Cortex of kidney (tissue), 1 donor: ENCODE data around the gene RNF11.
"Not testable (repeated sequence)": the region's sequence is repeated elsewhere in the genome, so short reads cannot be mapped to it uniquely, and the experiment has no call there.

Experiments
- DNase-seq: peaks from one replicate; lab custom pipeline; 2025; lab: John Stamatoyannopoulos, UW

RNF11 gene

GRCh38 chr1:51228471-51228870 is 7.6 kb upstream of the RNF11 start:
- not testable (repeated sequence) for DNase-seq

GRCh38 chr1:51230501-51231078 is 5.5 kb upstream of the RNF11 start:
- DNase-seq = no peak

DNA sequence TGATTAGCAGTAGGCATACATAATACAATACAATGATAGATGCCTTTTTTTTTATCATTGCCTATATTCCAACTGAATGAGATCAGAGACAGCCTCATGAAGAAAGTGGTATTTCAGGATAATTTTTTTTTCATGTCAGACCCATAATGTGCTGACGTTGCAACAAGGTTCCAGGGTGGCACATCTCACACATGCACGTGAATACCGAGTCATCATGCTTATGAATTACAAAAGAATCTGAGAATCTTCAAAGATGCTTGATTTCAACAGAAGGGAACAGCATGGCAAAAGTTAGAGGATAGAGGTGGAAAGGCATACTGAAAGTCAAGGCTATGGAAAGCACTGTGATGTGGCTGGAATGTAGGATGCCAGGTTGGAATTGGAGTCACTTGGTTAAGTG is 5.0 kb upstream of the RNF11 start:
- DNase-seq = no peak

DNA sequence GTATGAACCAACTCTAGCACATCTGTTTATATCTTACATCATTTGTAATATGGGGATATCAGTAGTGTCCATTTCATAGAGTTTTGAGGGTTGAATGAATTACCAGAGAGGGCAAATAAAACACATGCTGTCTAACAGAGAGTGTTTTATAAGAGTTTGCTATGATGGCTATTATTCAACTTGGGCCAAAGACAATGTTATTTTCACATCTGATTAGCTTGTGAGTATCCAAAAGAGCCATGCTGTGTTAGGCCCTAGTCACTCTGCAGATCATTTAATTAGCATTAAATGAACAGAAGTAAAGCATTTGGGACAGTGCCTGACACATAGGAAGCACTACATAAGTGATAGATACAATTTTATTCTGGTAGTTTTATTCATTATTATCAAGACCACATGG is 4.2 kb upstream of the RNF11 start:
- DNase-seq = no peak

GRCh38 chr1:51234236-51234635 is 1.8 kb upstream of the RNF11 start:
- not testable (repeated sequence) for DNase-seq

DNA sequence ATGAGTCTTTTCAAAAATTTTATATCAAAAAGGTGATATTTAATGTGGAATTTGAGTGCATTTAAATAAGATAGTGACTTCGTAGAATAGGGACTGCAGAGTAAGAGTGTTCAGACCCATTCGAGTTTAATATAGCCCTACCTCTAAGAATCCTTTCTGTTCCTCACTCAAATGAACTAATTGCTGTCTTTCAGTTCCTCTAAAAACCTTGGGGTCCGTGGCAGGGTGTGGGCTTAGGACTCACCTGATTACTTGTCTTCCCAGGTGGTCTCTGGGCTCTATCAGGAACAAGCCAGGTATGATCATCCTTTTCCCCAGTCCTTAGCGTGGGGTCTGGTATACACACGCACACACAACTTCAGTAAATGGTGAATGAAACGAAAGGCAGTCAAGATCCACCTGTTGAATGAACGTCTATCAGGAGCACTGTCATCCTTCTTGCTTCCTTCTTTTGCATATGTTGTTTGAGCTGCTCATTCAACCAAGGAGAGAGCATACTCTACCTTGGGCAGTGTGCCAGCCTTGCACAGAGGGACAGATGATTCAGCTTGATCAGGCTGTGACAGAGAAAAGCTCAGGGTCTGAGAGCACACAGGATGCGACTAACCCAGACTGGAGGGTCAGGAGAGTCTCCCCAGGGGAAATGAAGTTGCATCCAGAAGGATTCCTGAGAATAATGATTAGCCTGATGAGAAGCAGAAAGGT is 1.2 kb upstream of the RNF11 start:
- DNase-seq = no peak

DNA sequence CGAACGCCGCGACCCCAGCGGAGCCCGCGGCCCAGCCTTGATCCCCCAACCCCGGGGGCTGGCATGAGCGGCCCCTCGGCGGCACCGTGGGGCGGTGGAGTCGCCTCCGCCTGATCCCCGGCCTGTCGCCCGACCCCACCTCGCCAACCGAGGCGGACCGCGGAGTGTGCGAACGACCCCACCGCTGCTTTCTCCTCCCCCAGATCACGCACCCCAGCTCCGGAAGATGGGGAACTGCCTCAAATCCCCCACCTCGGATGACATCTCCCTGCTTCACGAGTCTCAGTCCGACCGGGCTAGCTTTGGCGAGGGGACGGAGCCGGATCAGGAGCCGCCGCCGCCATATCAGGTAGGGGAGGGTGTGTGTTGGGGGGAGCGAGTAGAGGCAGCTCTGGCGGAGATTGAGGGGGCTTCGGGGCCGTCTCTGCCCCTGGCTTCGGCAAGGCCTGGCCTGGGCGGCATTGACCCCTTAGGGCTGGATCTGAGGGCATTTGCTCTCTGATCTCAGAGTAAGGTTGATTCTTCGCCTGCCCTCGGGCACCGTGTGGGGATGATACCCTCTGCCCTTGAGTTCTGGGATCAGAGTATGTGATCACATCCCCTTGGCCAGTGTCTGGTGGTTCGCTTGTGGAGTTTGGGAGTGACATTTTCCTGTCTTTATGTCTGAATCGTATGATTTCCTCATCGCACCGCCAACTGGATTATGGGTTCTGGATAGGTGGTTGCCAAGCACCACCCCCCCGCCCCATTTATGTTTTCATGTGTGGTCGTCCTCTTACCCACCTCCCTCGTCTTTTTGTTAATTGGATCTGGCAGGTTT is 668 bp downstream of the RNF11 start:
- DNase-seq = no peak

DNA sequence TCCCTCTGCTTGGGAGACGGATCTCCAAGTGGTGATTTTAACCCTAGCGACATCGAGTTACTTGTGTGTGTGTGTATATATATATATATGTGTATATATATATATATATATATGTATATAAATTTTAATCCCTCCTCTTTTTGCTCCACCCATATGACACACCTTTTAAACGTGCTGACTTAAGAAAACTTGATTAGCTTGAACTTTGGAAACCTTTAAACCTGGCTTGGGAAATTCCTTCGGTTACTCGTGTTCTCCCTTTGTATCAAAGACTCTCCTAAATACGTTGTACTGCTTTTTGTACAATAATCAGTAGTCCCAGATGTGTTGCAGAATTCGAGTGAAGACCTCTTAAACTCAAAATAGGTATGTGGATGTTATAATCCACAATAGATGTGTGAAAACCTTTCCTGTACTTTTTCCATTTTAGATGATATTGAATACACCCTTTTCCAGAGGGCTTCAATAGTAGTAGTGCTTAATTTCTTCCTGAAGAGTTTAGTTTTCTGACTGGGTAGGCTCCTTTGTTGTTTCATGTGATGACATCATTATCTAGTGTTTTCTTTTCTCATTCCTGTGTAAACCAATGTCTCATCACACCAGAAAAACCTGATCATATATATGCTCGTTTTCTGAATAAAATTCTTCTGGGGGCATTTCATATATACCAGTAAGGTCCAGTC is 1.4 kb downstream of the RNF11 start:
- DNase-seq = no peak

GRCh38 chr1:51238034-51238403 is 1.9 kb downstream of the RNF11 start:
- DNase-seq = no peak

DNA sequence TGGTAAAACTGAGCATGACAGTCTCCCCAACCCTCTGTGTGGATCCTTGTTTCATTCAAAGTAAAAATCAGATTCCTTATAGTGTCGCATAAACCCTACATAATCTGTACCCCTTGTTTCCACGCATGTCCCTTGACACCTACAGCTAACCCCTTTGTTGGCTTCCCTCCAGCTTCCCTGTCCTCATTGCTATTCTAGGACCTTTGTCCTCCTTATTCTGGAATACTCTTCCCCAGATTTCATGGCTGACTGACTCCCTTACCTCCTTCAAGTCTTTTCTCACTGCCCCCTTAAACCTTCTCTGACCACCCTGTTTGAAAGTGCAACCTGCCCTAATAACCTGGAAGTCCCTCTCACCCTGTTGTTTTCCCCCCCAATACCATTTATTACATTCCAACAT is 4.0 kb downstream of the RNF11 start:
- DNase-seq = no peak

DNA sequence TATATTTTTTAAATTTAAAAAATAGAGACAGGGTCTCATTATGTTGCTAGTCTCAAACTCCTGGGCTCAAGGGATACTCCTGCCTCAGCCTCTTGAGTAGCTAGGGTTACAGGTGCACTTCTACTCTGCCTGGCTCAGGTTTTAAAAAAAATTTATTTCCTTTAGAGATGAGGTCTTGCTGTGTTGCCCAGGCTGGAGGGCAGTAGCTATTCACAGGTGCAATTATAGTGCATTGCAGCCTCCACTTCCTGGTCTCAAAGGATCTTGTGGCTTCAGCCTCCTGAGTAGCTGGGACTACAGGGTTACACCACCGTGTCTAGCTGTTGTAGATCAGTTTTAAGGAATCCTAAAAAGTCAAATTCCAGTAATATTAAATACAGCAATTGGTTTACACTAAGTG is 5.0 kb downstream of the RNF11 start:
- no peak for DNase-seq

DNA sequence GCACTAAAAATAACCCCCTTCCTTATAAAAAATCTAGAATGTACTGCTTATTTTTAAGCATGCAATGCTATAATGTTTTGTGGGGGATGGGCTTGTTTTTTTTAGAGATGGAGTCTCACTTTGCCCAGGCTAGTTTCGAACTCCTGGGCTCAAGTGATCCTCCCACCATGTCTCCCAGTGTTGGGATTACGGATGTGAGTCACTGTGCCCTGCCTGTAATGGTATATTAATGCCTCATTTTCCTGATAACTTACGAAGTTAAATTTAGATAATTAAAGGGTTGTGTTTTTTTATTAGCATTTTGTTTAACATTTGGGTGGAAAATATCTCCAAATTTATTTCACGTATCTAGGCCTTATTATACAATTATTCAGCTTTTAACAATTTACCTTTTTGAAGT is 6.5 kb downstream of the RNF11 start:
- DNase-seq = no peak

GRCh38 chr1:51247022-51247421 is 10.9 kb downstream of the RNF11 start:
- no peak for DNase-seq

- DNase-seq = no peak
These were observed 11.4 kb downstream of the RNF11 start for GRCh38 chr1:51247499-51247898.

DNA sequence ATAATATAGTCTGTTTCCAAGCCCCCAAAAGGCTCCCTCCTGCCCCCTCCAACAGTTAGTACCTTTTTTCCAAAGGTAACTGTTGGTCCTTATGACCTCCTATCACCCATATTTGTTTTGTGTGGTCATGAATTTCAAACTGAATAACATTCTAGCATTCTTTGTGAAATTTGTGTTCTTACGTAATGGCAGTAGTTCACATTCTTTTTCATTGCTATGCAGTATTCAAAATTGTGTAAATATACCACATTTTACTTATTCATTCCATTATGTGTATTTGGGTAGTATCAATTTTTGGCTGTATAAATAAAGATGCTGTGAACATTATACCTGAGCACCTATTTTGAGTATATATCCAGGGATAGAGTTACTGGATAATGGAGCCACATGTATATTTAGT is 13.4 kb downstream of the RNF11 start:
- DNase-seq = no peak

GRCh38 chr1:51250729-51251128 is 14.7 kb downstream of the RNF11 start:
- not testable (repeated sequence) for DNase-seq

GRCh38 chr1:51251165-51251564 is 15.1 kb downstream of the RNF11 start:
- not testable (repeated sequence) for DNase-seq

DNA sequence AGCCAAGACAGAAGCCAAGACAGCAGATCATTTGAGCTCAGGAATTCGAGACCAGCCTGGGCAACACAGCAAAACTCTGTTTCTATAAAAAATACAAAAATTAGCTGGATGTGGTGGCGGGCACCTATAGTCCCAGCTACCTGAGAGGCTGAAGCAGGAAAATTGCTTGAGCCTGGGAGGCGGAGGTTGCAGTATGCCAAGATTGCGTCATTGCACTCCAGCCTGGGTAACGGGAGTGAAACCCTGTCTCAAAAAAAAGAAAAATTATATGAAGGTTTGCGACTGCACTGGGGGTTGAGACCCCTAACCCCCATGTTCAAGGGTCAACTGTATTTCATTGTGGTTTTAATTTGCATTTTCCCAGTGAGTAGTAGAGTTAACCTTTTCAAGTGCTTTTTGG is 16.3 kb downstream of the RNF11 start:
- no peak for DNase-seq

- no peak for DNase-seq
These were observed 17.6 kb downstream of the RNF11 start for GRCh38 chr1:51253691-51254090.

- DNase-seq = no peak
These were observed 19.3 kb downstream of the RNF11 start for GRCh38 chr1:51255331-51255730.

- DNase-seq = no peak
These were observed 27.2 kb downstream of the RNF11 start for GRCh38 chr1:51263147-51263877.

- no peak for DNase-seq
These were observed 28.4 kb downstream of the RNF11 start for GRCh38 chr1:51264451-51264850.
